ENCODE measurements around the gene KRT72. TPM values are rescaled to one million over a fixed set of nuclear protein-coding genes. Genes with fewer than 3 reads are reported as not detected.

The KRT72 gene
- total RNA-seq, 1 experiment from 2014 or later, result 0.17 TPM

DNA sequence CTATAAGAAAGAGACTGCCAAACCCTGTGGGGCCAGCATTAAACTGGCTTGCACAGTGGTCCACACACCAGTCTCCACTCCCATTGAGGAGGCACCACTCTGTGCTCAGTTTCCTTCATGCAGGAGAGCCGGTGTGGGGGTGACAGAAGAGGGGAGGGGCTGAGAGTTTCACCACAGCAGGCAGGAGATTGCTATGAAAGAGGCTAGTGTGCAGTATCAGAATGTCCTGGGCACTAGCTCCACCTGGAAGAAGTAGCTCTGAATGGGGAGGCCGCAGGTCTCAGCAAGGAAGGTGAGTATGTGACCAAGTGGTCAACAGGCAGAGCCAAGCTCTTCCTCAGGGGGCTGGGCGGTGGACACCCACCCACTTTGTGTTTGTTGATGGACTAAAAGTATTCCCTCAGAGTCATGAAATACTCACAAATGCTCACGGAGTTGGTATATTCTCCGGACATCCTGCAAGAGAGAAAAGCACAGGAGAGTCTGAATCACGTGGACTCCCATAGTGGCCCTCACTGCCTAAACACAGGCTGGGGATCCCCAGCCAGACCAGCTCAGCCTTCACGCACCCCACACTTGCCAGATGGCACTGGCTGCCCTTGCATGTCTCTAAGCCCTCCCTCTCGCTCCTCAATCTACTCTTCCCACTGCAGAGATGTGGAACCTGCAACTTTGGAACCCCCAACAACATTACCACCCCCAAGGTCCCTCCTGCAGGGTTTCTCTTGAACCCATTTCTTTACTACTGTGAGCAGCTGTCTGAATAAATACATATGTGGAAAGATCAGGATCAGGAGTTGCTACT is 7.8 kb upstream of the KRT72 start:
- H3K9ac ChIP-seq (ENCODE audit: low read length), result no peak overlapping the region
- H3K4me2 ChIP-seq (ENCODE audit: low read length), result no peak overlapping the region
- no peak overlapping the region for H3K4me3 ChIP-seq (replicated peaks in 1 of 2; ENCODE audit: low read depth in 1 of 2, low read length in 2 of 2)
- H4K20me1 ChIP-seq (ENCODE audit: insufficient read depth), result no peaks in the 10 kb centered on the region
- H3K36me3 ChIP-seq (ENCODE audit: control insufficient read depth in 1 of 2, insufficient read depth in 2 of 2, low read length in 2 of 2), result no peaks in the 10 kb centered on the region
- TF ChIP-seq, protein P1, sequence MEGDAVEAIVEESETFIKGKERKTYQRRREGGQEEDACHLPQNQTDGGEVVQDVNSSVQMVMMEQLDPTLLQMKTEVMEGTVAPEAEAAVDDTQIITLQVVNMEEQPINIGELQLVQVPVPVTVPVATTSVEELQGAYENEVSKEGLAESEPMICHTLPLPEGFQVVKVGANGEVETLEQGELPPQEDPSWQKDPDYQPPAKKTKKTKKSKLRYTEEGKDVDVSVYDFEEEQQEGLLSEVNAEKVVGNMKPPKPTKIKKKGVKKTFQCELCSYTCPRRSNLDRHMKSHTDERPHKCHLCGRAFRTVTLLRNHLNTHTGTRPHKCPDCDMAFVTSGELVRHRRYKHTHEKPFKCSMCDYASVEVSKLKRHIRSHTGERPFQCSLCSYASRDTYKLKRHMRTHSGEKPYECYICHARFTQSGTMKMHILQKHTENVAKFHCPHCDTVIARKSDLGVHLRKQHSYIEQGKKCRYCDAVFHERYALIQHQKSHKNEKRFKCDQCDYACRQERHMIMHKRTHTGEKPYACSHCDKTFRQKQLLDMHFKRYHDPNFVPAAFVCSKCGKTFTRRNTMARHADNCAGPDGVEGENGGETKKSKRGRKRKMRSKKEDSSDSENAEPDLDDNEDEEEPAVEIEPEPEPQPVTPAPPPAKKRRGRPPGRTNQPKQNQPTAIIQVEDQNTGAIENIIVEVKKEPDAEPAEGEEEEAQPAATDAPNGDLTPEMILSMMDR (IDR thresholded peaks at IDR 0.05 in 2 of 3, conservative IDR thresholded peaks at IDR 0.05 in 1 of 3; ENCODE audit: borderline replicate concordance in 1 of 3, insufficient read depth in 1 of 3, low read depth in 2 of 3, low read length in 2 of 3), result no peak
- TF ChIP-seq EGR1 (IDR thresholded peaks at IDR 0.05; ENCODE audit: low read depth) (no peak), CEBPB (IDR thresholded peaks at IDR 0.05; ENCODE audit: low read depth) (no peak), POLR2A (IDR thresholded peaks at IDR 0.05; ENCODE audit: borderline replicate concordance, extremely low read depth, insufficient read depth, insufficient read length) (no peak), FOSL1 (IDR thresholded peaks at IDR 0.05; ENCODE audit: low read depth) (no peak), POLR2AphosphoS5 (IDR thresholded peaks at IDR 0.05; ENCODE audit: low read depth, low read length) (no peak), SP1 (IDR thresholded peaks at IDR 0.05; ENCODE audit: low read depth) (no peak), CBX3 (IDR thresholded peaks at IDR 0.05; ENCODE audit: low read depth) (no peak), YY1 (IDR thresholded peaks at IDR 0.05; ENCODE audit: extremely low read depth, insufficient replicate concordance, low read depth, low read length) (no peak), EZH2phosphoT487 (IDR thresholded peaks at IDR 0.05; ENCODE audit: borderline replicate concordance) (no peak), JUND (IDR thresholded peaks at IDR 0.05) (no peak)
- TF ChIP-seq, protein P2, sequence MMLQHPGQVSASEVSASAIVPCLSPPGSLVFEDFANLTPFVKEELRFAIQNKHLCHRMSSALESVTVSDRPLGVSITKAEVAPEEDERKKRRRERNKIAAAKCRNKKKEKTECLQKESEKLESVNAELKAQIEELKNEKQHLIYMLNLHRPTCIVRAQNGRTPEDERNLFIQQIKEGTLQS (IDR thresholded peaks at IDR 0.05), result no peak
- TF ChIP-seq, protein P3, sequence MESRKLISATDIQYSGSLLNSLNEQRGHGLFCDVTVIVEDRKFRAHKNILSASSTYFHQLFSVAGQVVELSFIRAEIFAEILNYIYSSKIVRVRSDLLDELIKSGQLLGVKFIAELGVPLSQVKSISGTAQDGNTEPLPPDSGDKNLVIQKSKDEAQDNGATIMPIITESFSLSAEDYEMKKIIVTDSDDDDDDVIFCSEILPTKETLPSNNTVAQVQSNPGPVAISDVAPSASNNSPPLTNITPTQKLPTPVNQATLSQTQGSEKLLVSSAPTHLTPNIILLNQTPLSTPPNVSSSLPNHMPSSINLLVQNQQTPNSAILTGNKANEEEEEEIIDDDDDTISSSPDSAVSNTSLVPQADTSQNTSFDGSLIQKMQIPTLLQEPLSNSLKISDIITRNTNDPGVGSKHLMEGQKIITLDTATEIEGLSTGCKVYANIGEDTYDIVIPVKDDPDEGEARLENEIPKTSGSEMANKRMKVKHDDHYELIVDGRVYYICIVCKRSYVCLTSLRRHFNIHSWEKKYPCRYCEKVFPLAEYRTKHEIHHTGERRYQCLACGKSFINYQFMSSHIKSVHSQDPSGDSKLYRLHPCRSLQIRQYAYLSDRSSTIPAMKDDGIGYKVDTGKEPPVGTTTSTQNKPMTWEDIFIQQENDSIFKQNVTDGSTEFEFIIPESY (IDR thresholded peaks at IDR 0.05; ENCODE audit: extremely low read depth, insufficient replicate concordance, low read length), result no peak
- CTCF ChIA-PET, result no interaction called here
- ATAC-seq (no peak), DNase-seq (ENCODE audit: low read depth, low spot score) (no peak)
- intact Hi-C loops (cut with micrococcal nuclease), result no loop called here
- no peaks in the 10 kb centered on the region for H3K79me2 ChIP-seq (ENCODE audit: insufficient read depth, low read length)
- RAD21 ChIA-PET (ENCODE audit: low non-redundant PET in 1 of 2, low total read pairs in 2 of 2, uncharacterized antibody in 2 of 2, unreplicated experiment in 2 of 2), result no interaction called here
- no peaks in the 10 kb centered on the region for H3K9me3 ChIP-seq (ENCODE audit: control insufficient read depth in 1 of 2, insufficient read depth in 1 of 2, low read depth in 1 of 2, low read length in 2 of 2)
- no peak overlapping the region for H3K27ac ChIP-seq (ENCODE audit: low read depth, low read length)
- no peaks in the 10 kb centered on the region for H3K27me3 ChIP-seq (ENCODE audit: insufficient read depth, low read length)
- no TSS peak for BruUV-seq (replicated peaks)
- no peaks in the 10 kb centered on the region for H3K9me2 ChIP-seq (ENCODE audit: insufficient read depth)
- POLR2A ChIA-PET, result interaction anchor here (0.6 kb wide), 1 partner anchor 969 kb away, joined by 5 read pairs; no protein-coding TSS in a partner anchor
- H2AFZ ChIP-seq (ENCODE audit: low read depth, low read length, poor library complexity, severe bottlenecking), result no peak overlapping the region
- peaks cover 0 to 6% of the 10 kb centered on the region in 2 experiments; a peak in 1 of 4 replicates for H3K4me1 ChIP-seq (ENCODE audit: control insufficient read depth in 1 of 2, insufficient read depth in 2 of 2, low read length in 2 of 2)

Data from HCT116 (cell line).